Ectodermal cell (in vitro differentiated cells): ENCODE data around the gene GLDC.

Experiments used
- H3K27ac ChIP-seq: 2 replicates; pipeline ENCODE4 v1.7.0; 2013; ENCODE audit warnings: mild to moderate bottlenecking, low read depth, low read length; ENCODE audit not compliant: insufficient read depth, poor library complexity, severe bottlenecking
- H3K27me3 ChIP-seq: 2 replicates; pipeline ENCODE4 v1.7.0; 2013; ENCODE audit warnings: mild to moderate bottlenecking, low read length; ENCODE audit not compliant: insufficient read depth, control insufficient read depth, poor library complexity, severe bottlenecking
- H3K36me3 ChIP-seq: one replicate; pipeline ENCODE4 v1.7.0; 2013; ENCODE audit warnings: low read length; ENCODE audit not compliant: control insufficient read depth, insufficient read depth
- H3K4me1 ChIP-seq: one replicate; pipeline ENCODE4 v1.7.0; 2013; ENCODE audit warnings: low read length; ENCODE audit not compliant: control insufficient read depth, insufficient read depth
- H3K4me3 ChIP-seq: 2 replicates; pipeline ENCODE4 v1.7.0; 2013; ENCODE audit warnings: low read depth, low read length, control low read depth; ENCODE audit not compliant: insufficient read depth
- H3K9me3 ChIP-seq: 2 replicates; pipeline ENCODE4 v1.7.0; 2013; ENCODE audit warnings: mild to moderate bottlenecking, low read length, moderate library complexity; ENCODE audit not compliant: control insufficient read depth
- WGBS, 2 experiments: methylation state at CpG; one replicate each; pipeline ENCODE4 v1.1.7; 2013; ENCODE audit warnings: missing lambda C conversion rate in 2 of 2; 5-methylcytosine and 5-hydroxymethylcytosine counted together

Gene GLDC

GRCh38 chr9:6605202-6605601, 40.3 kb downstream of the GLDC start:
- no peaks in the 10 kb centered on the region for H3K9me3 ChIP-seq

DNA sequence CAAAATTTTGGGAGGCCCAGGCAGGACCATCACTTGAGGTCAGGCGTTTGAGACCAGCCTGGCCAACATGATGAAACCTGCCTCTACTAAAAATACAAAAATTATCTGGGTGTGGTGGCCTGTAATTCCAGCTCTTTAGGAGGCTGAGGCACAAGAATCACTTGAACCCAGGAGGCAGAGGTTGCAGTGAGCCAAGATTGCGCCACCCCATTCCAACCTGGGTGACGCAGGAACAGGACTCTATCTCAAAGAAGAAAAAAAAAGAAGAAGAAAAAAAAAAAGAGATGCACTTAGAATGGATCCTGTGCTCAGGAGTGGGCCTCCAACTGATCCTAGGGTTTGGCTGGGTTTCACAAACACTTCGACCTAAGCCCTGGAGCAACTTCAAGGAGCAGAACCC, 45.1 kb downstream of the GLDC start:
- 94 to 96% methylated on average over 4 of the region's 4 CpGs for WGBS, 2 experiments

More at GRCh38 chr9:6605202-6605601, 40.3 kb downstream of the GLDC start:
- Histone ChIP-seq H3K36me3 (peaks cover 14% of the 10 kb centered on the region), H3K4me3 (no peak overlapping the region), H3K27me3 (no peaks in the 10 kb centered on the region), H3K4me1 (no peaks in the 10 kb centered on the region), H3K27ac (no peak overlapping the region)
- 93 to 97% methylated on average over 5 of the region's 5 CpGs for WGBS, 2 experiments

DNA sequence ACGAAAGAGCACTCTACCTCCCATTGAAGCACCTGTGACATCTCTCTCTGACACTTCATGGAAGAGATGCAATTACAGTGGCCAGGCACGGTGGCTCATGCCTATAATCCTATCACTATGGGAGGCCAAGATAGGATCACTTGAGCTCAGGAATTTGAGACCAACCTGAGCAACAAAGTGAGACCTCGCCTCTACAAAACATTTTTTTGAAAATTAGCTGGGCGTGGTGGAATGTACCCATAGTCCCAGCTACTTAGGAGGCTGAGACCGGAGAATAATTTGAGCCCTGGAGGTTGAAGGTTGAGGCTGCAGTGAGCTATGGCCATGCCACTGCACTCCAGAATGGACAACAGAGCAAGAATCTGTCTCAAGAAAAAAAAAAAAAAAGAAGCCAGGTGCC, 45.5 kb downstream of the GLDC start:
- H3K4me1 ChIP-seq, result no peaks in the 10 kb centered on the region
- H3K36me3 ChIP-seq, result peaks cover 17% of the 10 kb centered on the region
- 95 to 96% methylated on average over 5 of the region's 5 CpGs for WGBS, 2 experiments
- no peak overlapping the region for H3K27ac ChIP-seq
- H3K9me3 ChIP-seq, result no peaks in the 10 kb centered on the region
- no peak overlapping the region for H3K4me3 ChIP-seq
- no peaks in the 10 kb centered on the region for H3K27me3 ChIP-seq

More for the DNA sequence above, 45.1 kb downstream of the GLDC start:
- Histone ChIP-seq H3K27ac (no peak overlapping the region), H3K27me3 (no peaks in the 10 kb centered on the region), H3K4me3 (no peak overlapping the region), H3K36me3 (peaks cover 17% of the 10 kb centered on the region), H3K9me3 (no peaks in the 10 kb centered on the region), H3K4me1 (no peaks in the 10 kb centered on the region)

DNA sequence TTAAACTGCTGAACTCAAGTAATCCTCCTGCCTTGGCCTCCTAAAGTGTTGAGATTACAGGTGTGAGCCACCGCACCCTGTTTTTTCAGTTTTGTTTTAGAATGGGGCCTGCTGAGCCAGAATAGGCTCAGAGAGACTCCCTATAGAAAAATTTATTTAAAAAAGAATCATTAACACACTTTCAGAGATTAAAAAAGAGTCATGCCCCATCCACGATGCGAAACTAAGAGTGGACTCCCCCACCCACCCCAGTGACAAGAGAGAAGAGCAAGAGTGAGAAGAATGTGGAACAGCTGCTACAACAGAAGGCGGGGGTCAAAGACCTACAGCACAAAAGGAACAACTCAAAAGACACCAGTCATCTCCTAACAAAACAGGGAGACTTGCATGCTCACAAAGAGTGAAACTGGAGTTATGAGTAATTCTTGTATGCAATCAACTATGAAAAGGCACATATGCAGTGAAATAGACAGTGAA, 47.2 kb downstream of the GLDC start:
- Histone ChIP-seq H3K4me1 (no peaks in the 10 kb centered on the region), H3K36me3 (peaks cover 14% of the 10 kb centered on the region), H3K4me3 (no peak overlapping the region), H3K27me3 (no peaks in the 10 kb centered on the region), H3K9me3 (no peaks in the 10 kb centered on the region), H3K27ac (no peak overlapping the region)
- 95 to 98% methylated on average over 4 of the region's 4 CpGs for WGBS, 2 experiments

DNA sequence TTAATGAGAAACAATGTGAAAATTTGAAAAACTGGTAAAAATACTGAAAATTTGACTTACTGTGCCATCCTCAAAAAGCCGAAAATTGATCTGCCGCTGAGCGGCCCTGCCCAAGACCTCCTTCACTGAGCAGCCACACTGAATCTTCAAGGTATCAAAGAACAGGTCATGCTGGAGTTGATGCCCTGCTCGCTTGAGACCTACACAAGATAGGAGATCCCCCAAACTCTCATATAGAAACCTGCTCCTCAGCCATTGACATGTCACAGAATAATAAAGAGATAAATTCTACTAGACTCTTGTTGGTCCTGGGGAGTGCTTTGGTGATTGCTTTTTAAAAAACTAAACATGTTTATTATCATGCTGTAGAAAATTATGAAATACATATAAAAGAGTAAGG, 52.7 kb downstream of the GLDC start:
- no peak overlapping the region for H3K27ac ChIP-seq
- peaks cover 11% of the 10 kb centered on the region for H3K36me3 ChIP-seq
- H3K4me1 ChIP-seq, result no peaks in the 10 kb centered on the region
- no peaks in the 10 kb centered on the region for H3K27me3 ChIP-seq
- no peak overlapping the region for H3K4me3 ChIP-seq
- WGBS, 2 experiments, result 94 to 96% methylated on average over 4 of the region's 4 CpGs
- no peaks in the 10 kb centered on the region for H3K9me3 ChIP-seq

- no peak overlapping the region for H3K4me3 ChIP-seq
- H3K27me3 ChIP-seq, result no peaks in the 10 kb centered on the region
- 92 to 93% methylated on average over 2 of the region's 2 CpGs for WGBS, 2 experiments
- peaks cover 11% of the 10 kb centered on the region for H3K36me3 ChIP-seq
- H3K27ac ChIP-seq, result no peak overlapping the region
- no peaks in the 10 kb centered on the region for H3K4me1 ChIP-seq
- H3K9me3 ChIP-seq, result no peaks in the 10 kb centered on the region
Measured at GRCh38 chr9:6592231-6592630, 53.3 kb downstream of the GLDC start.

DNA sequence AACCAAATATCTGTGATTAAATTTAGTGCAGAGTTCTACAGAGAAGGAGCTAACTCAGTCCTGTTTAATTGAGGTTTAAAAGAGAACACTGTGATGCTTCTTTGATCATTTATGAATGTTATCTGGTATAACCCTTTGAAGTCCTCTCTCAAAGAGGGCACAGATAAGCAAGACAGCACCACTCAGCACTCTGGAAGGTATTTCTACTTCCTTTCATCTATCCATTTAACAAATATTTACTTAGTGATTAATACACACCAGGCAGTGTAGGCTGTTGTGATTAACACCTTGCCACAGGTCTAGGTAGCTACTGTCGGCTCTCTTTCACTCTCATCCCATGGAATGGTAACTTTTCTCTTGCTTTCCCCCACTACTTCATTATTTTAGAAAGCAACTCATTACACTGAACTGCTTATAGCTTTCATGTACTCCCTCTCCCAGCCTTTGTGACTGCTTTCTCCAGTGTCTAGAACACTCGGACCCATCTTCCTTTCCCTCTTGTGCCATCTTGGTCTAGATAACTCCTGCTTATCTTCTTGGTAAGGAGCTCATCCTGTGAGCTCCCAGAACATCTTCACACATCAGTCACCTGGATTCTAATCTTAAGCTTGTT, 54.7 kb downstream of the GLDC start:
- no peaks in the 10 kb centered on the region for H3K9me3 ChIP-seq
- 92 to 98% methylated on average over 2 of the region's 2 CpGs for WGBS, 2 experiments
- no peaks in the 10 kb centered on the region for H3K4me1 ChIP-seq
- H3K36me3 ChIP-seq, result peaks cover 11% of the 10 kb centered on the region
- no peak overlapping the region for H3K27ac ChIP-seq
- H3K4me3 ChIP-seq, result no peak overlapping the region
- no peaks in the 10 kb centered on the region for H3K27me3 ChIP-seq

- Histone ChIP-seq H3K4me3 (no peak overlapping the region), H3K27me3 (no peaks in the 10 kb centered on the region), H3K36me3 (peaks cover 11% of the 10 kb centered on the region), H3K4me1 (no peaks in the 10 kb centered on the region), H3K9me3 (no peaks in the 10 kb centered on the region), H3K27ac (no peak overlapping the region)
- WGBS, 2 experiments, result 90 to 93% methylated on average over 2 of the region's 2 CpGs
Measured at GRCh38 chr9:6590334-6590733, 55.2 kb downstream of the GLDC start.

DNA sequence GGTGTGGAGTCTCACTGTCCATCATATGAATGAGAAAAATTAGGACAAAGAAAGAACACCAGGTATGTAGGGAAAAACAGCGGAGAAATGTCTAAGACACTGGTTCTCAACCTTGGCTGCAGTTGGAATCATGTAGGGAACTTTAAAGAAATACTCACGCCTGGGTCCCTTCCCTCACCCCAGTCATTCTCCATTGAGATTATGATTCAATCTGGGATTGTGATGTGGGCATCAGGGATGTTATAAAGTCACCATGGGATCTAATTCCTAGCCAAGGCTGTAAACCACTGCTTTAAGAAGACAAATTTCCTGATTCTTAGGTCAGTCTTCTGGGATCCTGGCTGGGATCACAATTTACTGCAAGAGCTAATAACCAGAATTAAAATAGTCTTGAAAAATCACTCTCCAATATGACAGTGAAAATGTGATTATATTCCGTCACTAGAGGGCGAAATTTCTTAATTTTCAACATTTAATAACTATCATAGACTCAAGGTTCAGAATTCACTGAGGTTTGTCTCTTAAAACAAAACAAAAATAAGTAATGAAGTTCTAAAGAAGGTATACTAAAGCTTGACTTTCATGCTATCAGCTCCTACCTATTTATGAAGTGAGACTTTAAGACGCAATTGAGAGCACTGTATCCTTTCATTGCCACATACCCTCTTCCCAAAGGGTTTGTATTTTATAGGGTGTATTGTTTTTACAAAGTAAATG, 60.5 kb downstream of the GLDC start:
- 82 to 100% methylated on average over 3 to 5 of the region's 5 CpGs for WGBS, 2 experiments
- no peak overlapping the region for H3K4me3 ChIP-seq
- H3K4me1 ChIP-seq, result no peaks in the 10 kb centered on the region
- H3K9me3 ChIP-seq, result no peaks in the 10 kb centered on the region
- H3K36me3 ChIP-seq, result peaks cover 11% of the 10 kb centered on the region
- H3K27me3 ChIP-seq, result no peaks in the 10 kb centered on the region
- H3K27ac ChIP-seq, result no peak overlapping the region

- Histone ChIP-seq H3K4me3 (no peak overlapping the region), H3K27ac (no peak overlapping the region), H3K9me3 (no peaks in the 10 kb centered on the region), H3K27me3 (no peaks in the 10 kb centered on the region), H3K4me1 (no peaks in the 10 kb centered on the region), H3K36me3 (peaks cover 11% of the 10 kb centered on the region)
- 91 to 94% methylated on average over 3 of the region's 3 CpGs for WGBS, 2 experiments
Measured at GRCh38 chr9:6581253-6581652, 64.3 kb downstream of the GLDC start.
